WTC11 (cell line): ENCODE data around the gene CFAP92. TPM values are rescaled to one million over a fixed set of nuclear protein-coding genes. Genes with fewer than 3 reads are reported as not detected.

Source experiments
- ATAC-seq: fragments of 200-7000 bp; cut with Tn5 transposase; 2 replicates; pipeline ENCODE4 v1.10.0; 2021; ENCODE audit warnings: mild to moderate bottlenecking, moderate library complexity
- CTCF ChIA-PET: fragments of 300-600 bp; sonication (Branson Sonifier 250); formaldehyde crosslinking; loops from one replicate; lab custom pipeline; 2021; ENCODE audit warnings: antibody characterized with exemption; lab: Charles Lee
- POLR2A ChIA-PET: fragments of 350-600 bp; sonication (Branson Sonifier 250); formaldehyde crosslinking; loops from one replicate; lab custom pipeline; 2021; ENCODE audit warnings: antibody characterized with exemption; lab: Charles Lee
- DNase-seq: peaks from one replicate; pipeline ENCODE4 v3.0.0; 2021; ENCODE audit warnings: low spot score
- H3K27ac Mint-ChIP-seq: 2 replicates; pipeline ENCODE4 v1.8.0; 2021; ENCODE audit warnings: mixed read lengths
- H3K27me3 Mint-ChIP-seq: 2 replicates; pipeline ENCODE4 v1.8.0; 2021; ENCODE audit warnings: low read depth, mild to moderate bottlenecking, moderate library complexity, mixed read lengths
- H3K36me3 Mint-ChIP-seq: 2 replicates; pipeline ENCODE4 v1.8.0; 2021; ENCODE audit warnings: mixed read lengths
- H3K4me1 Mint-ChIP-seq: 2 replicates; pipeline ENCODE4 v1.8.0; 2022; ENCODE audit warnings: mixed read lengths
- H3K4me3 Mint-ChIP-seq: 2 replicates; pipeline ENCODE4 v1.8.0; 2021; ENCODE audit warnings: mild to moderate bottlenecking, moderate library complexity, mixed read lengths
- H3K9me3 Mint-ChIP-seq: 2 replicates; pipeline ENCODE4 v1.8.0; 2021; ENCODE audit warnings: mixed read lengths
- AR ChIP-seq: fragments of 250-450 bp; sonication (Bioruptor Pico); IDR thresholded peaks from 2 replicates; pipeline ENCODE4 v1.9.0; 2021; ENCODE audit warnings: mild to moderate bottlenecking
- ATF1 ChIP-seq: sonication (generic); formaldehyde crosslinking; IDR thresholded peaks from 2 replicates; pipeline ENCODE4 v1.8.1; 2023; ENCODE audit warnings: mild to moderate bottlenecking, moderate library complexity, missing genetic modification reagents
- ATF3 ChIP-seq: sonication (generic); formaldehyde crosslinking; conservative IDR thresholded peaks from 2 replicates; pipeline ENCODE4 v1.8.1; 2022; ENCODE audit warnings: mild to moderate bottlenecking, missing genetic modification reagents
- E2F1 ChIP-seq: sonication (generic); formaldehyde crosslinking; IDR thresholded peaks from 2 replicates; pipeline ENCODE4 v1.8.0; 2022; ENCODE audit warnings: mild to moderate bottlenecking, missing genetic modification reagents
- ELF4 ChIP-seq: sonication (generic); formaldehyde crosslinking; IDR thresholded peaks from 2 replicates; pipeline ENCODE4 v1.8.1; 2022; ENCODE audit warnings: low read depth, mild to moderate bottlenecking, moderate library complexity, missing genetic modification reagents
- FOXP4 ChIP-seq: sonication (generic); formaldehyde crosslinking; IDR thresholded peaks from 2 replicates; pipeline ENCODE4 v1.8.0; 2022; ENCODE audit warnings: mild to moderate bottlenecking, missing genetic modification reagents
- GRHL2 ChIP-seq: fragments of 250-450 bp; sonication (Bioruptor Pico); IDR thresholded peaks from 2 replicates; pipeline ENCODE4 v1.8.0; 2022; ENCODE audit warnings: mild to moderate bottlenecking, moderate library complexity; ENCODE audit not compliant: insufficient replicate concordance, severe bottlenecking
- IRF1 ChIP-seq: sonication (generic); formaldehyde crosslinking; IDR thresholded peaks from 2 replicates; pipeline ENCODE4 v1.8.0; 2023; ENCODE audit warnings: missing genetic modification reagents
- MXD4 ChIP-seq: fragments of 250-450 bp; sonication (Bioruptor Pico); IDR thresholded peaks from 2 replicates; pipeline ENCODE4 v1.8.0; 2021; ENCODE audit warnings: mild to moderate bottlenecking, moderate library complexity, borderline replicate concordance
- NFATC4 ChIP-seq: fragments of 250-450 bp; sonication (Bioruptor Pico); IDR thresholded peaks from 2 replicates; pipeline ENCODE4 v1.9.0; 2021; ENCODE audit warnings: mild to moderate bottlenecking
- NR1H2 ChIP-seq: sonication (generic); formaldehyde crosslinking; IDR thresholded peaks from 2 replicates; pipeline ENCODE4 v1.9.0; 2021; ENCODE audit warnings: mild to moderate bottlenecking, moderate library complexity, missing genetic modification reagents
- NR3C1 ChIP-seq: sonication (generic); formaldehyde crosslinking; conservative IDR thresholded peaks from 2 replicates; pipeline ENCODE4 v1.8.1; 2023; ENCODE audit warnings: low read depth, mild to moderate bottlenecking, missing genetic modification reagents
- PRDM15 ChIP-seq: sonication (generic); formaldehyde crosslinking; IDR thresholded peaks from 2 replicates; pipeline ENCODE4 v1.8.0; 2022; ENCODE audit warnings: missing genetic modification reagents
- PRRX2 ChIP-seq: fragments of 250-450 bp; sonication (Bioruptor Pico); IDR thresholded peaks from 2 replicates; pipeline ENCODE4 v1.8.0; 2021; ENCODE audit warnings: mild to moderate bottlenecking
- RORB ChIP-seq: fragments of 250-450 bp; sonication (Bioruptor Pico); IDR thresholded peaks from 2 replicates; pipeline ENCODE4 v1.9.0; 2021; ENCODE audit warnings: mild to moderate bottlenecking
- TEAD1 ChIP-seq: sonication (generic); formaldehyde crosslinking; IDR thresholded peaks from 2 replicates; pipeline ENCODE4 v1.8.0; 2022; ENCODE audit warnings: mild to moderate bottlenecking, missing genetic modification reagents
- TP53 ChIP-seq: sonication (generic); formaldehyde crosslinking; IDR thresholded peaks from 2 replicates; pipeline ENCODE4 v1.8.1; 2023; ENCODE audit warnings: mild to moderate bottlenecking, missing genetic modification reagents
- USF1 ChIP-seq: sonication (generic); formaldehyde crosslinking; IDR thresholded peaks from 2 replicates; pipeline ENCODE4 v1.8.0; 2022; ENCODE audit warnings: mild to moderate bottlenecking, missing genetic modification reagents
- ZBTB21 ChIP-seq: sonication (generic); formaldehyde crosslinking; IDR thresholded peaks from 2 replicates; pipeline ENCODE4 v1.8.1; 2023; ENCODE audit warnings: mild to moderate bottlenecking, missing genetic modification reagents, borderline replicate concordance
- ZBTB43 ChIP-seq: sonication (generic); formaldehyde crosslinking; IDR thresholded peaks from 2 replicates; pipeline ENCODE4 v1.8.1; 2023; ENCODE audit warnings: mild to moderate bottlenecking, missing genetic modification reagents
- ZNF121 ChIP-seq: sonication (generic); formaldehyde crosslinking; IDR thresholded peaks from 2 replicates; pipeline ENCODE4 v1.8.0; 2023; ENCODE audit warnings: missing genetic modification reagents
- ZNF317 ChIP-seq: sonication (generic); formaldehyde crosslinking; IDR thresholded peaks from 2 replicates; pipeline ENCODE4 v1.8.1; 2023; ENCODE audit warnings: low read depth, mild to moderate bottlenecking, moderate library complexity, missing genetic modification reagents, borderline replicate concordance
- ZNF416 ChIP-seq: fragments of 250-450 bp; sonication (Bioruptor Pico); IDR thresholded peaks from 2 replicates; pipeline ENCODE4 v1.9.0; 2021; ENCODE audit warnings: mild to moderate bottlenecking, inconsistent platforms
- ZNF423 ChIP-seq: fragments of 250-450 bp; sonication (Bioruptor Pico); IDR thresholded peaks from 2 replicates; pipeline ENCODE4 v2.1.2; 2022; ENCODE audit warnings: mild to moderate bottlenecking, moderate library complexity
- total RNA-seq: library from RNA; stranded (reverse); gene quantifications from 3 replicates; pipeline ENCODE4 v1.2.3, GENCODE V29; 2021

Gene CFAP92
- total RNA-seq, 1 experiment from 2014 or later, result 2.9 TPM

- CTCF ChIA-PET, result interaction anchor here (1.1 to 1.5 kb wide), 2 partner anchors 16 to 36 kb away, joined by 3 to 4 read pairs; no protein-coding TSS in a partner anchor
- no peak for ATAC-seq
- Mint-ChIP-seq H3K9me3 (peaks cover 10% of the 10 kb centered on the region), H3K27ac (no peak overlapping the region), H3K4me1 (no peaks in the 10 kb centered on the region), H3K27me3 (no peaks in the 10 kb centered on the region; the same call in 1 of the 2 replicates), H3K36me3 (no peaks in the 10 kb centered on the region), H3K4me3 (no peak overlapping the region)
- POLR2A ChIA-PET, result no interaction called here
- DNase-seq, result no peak
- TF ChIP-seq FOXP4 (CRISPR knock-in tag), result no peak
- TF ChIP-seq USF1, result no peak
- no peak for TF ChIP-seq ZNF416
- TF ChIP-seq RORB (CRISPR knock-in tag), result no peak
- TF ChIP-seq ATF3 (CRISPR knock-in tag), result no peak
- TF ChIP-seq GRHL2 (CRISPR knock-in tag), result no peak
- no peak for TF ChIP-seq ELF4 (CRISPR knock-in tag)
- TF ChIP-seq TEAD1 (CRISPR knock-in tag), result no peak
- TF ChIP-seq IRF1 (CRISPR knock-in tag), result no peak
- TF ChIP-seq AR (CRISPR knock-in tag), result no peak
- TF ChIP-seq ZBTB21, result no peak
- TF ChIP-seq MXD4 (CRISPR knock-in tag), result no peak
- TF ChIP-seq NFATC4, result no peak
- TF ChIP-seq E2F1 (CRISPR knock-in tag), result no peak
- no peak for TF ChIP-seq NR1H2 (CRISPR knock-in tag)
- no peak for TF ChIP-seq PRRX2 (CRISPR knock-in tag)
- TF ChIP-seq ATF1, result no peak
- TF ChIP-seq, all 79 proteins: peak for 0
Measured at GRCh38 chr3:128933922-128934253, 60.0 kb downstream of the CFAP92 start.

- H3K9me3 Mint-ChIP-seq, result peaks cover 15% of the 10 kb centered on the region
- no peak overlapping the region for H3K27ac Mint-ChIP-seq
- no peaks in the 10 kb centered on the region for H3K4me1 Mint-ChIP-seq
- CTCF ChIA-PET, result interaction anchor here (0.5 to 1.5 kb wide), 3 partner anchors 17 to 97 kb away, joined by 3 to 4 read pairs (median 4); no protein-coding TSS in a partner anchor
- H3K36me3 Mint-ChIP-seq, result no peaks in the 10 kb centered on the region; the same call in 1 of the 2 replicates
- ATAC-seq, result no peak
- no peak overlapping the region for H3K4me3 Mint-ChIP-seq
- H3K27me3 Mint-ChIP-seq, result no peaks in the 10 kb centered on the region; the same call in 1 of the 2 replicates
- no peak for DNase-seq
- POLR2A ChIA-PET, result no interaction called here
- TF ChIP-seq ZNF121 (CRISPR knock-in tag), result no peak
- no peak for TF ChIP-seq NR3C1 (CRISPR knock-in tag)
- no peak for TF ChIP-seq ZNF423 (CRISPR knock-in tag)
- TF ChIP-seq ZNF317 (CRISPR knock-in tag), result no peak
- TF ChIP-seq ZBTB43, result no peak
- TF ChIP-seq PRDM15, result no peak
- no peak for TF ChIP-seq TP53 (CRISPR knock-in tag)
Measured at GRCh38 chr3:128933213-128933921, 60.5 kb downstream of the CFAP92 start.
